ENCODE results near the gene DACH2.

DNA sequence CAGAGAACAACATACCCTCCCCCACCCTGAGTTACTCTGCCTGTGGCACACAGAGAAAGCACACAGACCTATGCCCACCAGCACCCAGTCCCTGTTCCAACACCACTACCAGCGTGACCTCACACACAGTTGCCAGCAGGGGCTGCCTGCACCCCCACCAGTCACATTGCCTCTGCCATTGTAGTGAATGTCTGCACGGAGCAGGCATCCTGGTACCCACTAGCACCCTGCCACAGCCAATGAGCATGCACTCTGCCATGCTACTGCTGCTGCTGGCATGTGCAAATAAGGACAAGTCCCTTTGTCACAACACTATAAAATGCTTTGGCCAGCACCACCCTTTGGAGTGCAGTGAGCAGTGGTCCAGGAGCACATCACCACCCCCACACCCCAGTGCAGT is 47.1 kb downstream of the DACH2 start:
- TF ChIP-seq, protein P1, sequence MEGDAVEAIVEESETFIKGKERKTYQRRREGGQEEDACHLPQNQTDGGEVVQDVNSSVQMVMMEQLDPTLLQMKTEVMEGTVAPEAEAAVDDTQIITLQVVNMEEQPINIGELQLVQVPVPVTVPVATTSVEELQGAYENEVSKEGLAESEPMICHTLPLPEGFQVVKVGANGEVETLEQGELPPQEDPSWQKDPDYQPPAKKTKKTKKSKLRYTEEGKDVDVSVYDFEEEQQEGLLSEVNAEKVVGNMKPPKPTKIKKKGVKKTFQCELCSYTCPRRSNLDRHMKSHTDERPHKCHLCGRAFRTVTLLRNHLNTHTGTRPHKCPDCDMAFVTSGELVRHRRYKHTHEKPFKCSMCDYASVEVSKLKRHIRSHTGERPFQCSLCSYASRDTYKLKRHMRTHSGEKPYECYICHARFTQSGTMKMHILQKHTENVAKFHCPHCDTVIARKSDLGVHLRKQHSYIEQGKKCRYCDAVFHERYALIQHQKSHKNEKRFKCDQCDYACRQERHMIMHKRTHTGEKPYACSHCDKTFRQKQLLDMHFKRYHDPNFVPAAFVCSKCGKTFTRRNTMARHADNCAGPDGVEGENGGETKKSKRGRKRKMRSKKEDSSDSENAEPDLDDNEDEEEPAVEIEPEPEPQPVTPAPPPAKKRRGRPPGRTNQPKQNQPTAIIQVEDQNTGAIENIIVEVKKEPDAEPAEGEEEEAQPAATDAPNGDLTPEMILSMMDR (conservative IDR thresholded peaks at IDR 0.05; ENCODE audit: low read length) = no peak
- TF ChIP-seq EZH2phosphoT487 (IDR thresholded peaks at IDR 0.05; ENCODE audit: borderline replicate concordance) = no peak

Data from Loucy (cell line).